HG03175 (cell line): ENCODE measurements around the gene MGMT.

Experiments
- ATAC-seq: cut with Tn5 transposase; IDR thresholded peaks from one replicate; pipeline ENCODE4 v1.9.1; 2021; ENCODE audit warnings: mild to moderate bottlenecking, moderate library complexity; ENCODE audit not compliant: unreplicated experiment

MGMT gene

DNA sequence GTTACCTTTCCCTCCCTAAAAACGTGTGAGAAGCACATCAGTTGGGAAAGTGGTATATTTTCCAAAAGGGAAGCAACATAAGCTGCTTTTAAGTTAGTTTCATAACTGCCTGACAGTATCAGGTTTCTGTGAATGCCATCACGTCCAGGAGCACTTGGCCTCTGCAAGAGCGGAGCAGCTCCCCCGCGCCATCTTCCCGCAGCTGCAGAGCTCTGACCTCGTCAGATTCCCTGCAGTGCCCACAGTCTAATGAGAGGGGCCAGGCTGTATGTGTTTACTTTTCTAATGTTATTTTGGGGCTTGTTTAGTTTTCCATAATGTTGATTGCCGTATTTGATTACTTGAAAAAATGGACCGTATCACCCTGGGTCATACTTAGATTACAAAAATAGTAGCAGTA lies 74.2 kb downstream of the MGMT start:
- ATAC-seq, result no peak

DNA sequence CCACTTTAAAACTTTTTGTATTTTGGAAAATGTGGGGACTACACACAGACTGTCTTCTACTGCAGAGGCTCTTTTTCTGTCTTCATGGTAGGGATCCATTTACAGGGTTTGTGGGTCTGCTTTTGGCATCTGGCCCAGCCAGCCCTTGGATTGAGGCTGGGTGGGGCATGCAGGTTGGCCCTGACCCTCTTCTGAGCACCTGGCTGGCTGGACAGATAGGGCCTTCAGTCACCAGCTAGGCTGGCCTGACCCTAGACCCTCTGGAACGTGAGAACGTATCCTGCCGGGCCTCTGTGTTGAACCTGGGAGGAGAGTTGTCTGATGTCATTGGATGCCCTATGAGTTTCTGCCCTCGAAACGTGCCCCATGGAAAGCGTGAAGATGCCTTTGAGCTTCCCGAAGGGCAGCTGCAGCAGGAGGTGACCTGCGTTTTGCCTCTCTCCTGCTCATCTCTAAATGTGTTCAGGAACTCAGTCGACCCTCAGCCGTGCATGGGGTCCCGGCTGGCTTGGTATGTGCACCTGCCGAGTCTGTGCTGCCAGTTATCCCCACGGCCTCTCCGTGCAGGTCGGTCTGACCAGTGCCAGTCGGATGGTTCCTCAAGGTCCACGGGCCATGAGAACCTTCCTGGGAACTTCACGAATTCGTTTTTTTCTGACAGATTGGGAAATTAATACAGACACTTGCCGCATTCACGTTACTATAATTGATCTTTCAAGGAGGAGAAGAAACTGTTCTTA lies 74.9 kb downstream of the MGMT start:
- no peak for ATAC-seq

DNA sequence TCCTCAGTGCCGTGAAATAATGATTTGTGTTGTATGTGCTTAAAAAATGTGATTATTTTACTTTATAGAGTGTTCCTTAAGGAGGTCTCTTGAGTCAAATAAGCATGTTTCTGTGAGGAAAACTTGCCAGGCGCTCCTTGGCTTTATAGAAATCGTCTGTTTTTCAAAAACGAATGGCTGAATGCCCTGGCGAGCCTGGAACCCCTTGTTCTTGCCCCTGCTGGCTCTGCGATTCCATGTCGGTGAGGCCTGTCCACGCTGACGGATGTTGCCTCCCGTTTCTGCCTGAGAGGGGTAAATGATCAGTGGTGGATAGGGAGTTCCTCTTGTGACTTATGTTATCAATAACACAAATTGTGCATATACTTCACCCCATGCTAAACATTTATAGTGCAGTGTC lies 75.5 kb downstream of the MGMT start:
- no peak for ATAC-seq

DNA sequence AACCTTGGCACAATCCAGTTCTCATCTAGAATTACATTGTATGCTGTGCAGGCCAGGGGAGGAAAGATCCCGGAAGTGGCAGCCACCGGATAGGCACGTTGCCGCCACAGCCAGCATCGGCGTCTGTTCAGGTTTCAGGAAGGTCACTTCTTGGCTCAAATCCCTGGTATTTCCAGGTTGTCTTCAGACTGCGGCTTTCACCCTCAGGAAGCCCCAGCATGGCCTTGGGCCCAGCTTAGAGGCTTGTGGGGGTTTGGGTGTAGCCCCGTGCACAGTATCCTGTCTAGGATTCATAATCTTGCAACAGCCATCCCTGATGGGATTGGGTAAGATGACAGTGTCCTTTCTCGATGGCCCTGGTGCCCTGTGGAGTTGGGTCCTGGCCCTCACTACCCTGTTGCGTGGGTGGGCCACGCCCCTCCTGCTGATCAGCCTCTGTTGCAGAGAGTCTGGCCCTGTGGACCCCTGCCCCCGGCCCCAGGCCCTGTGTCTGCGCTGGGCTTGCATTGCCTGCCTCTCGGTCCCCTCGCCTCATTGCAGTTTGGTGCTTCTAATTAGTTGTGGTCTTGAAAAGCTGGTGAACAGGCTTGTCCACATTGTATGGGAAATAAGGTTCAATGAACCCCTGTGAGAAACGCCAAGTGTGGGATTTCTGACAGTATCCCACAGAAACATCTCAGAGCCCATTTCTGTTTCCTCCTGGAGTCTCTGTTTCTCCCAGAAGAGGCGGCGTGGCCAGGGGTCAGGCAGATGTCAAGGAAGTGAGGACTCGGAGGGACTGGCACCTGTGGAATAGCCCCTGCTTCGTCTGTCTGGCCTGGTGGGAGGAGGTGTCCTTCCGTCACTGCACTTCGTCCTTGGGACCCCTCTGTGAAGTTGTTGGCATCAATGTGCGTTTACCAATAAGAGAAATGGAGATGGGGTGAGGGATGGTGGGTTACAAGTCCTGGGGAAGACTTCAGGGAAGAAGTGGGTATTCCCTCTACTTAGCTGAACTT lies 77.5 kb downstream of the MGMT start:
- no peak for ATAC-seq

DNA sequence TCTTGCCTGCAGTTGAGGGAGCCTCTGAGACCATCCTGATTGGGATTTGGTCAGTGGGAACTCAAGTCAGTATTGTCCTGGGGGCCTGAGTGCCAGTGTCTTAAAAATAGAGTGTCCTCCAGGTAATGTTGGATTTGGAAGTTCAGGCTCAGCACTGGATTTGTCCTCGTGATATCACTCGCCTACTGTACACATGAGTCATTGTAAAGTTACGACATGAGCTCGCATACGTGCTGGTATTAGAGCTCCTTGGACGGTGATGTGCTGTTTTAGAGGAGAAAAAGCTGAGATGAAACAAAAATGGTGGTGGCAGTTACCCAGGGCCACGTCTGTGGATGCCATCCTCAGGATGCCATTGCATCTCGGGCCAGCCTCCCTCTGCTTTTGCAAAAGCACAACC lies 78.2 kb downstream of the MGMT start:
- no peak for ATAC-seq

DNA sequence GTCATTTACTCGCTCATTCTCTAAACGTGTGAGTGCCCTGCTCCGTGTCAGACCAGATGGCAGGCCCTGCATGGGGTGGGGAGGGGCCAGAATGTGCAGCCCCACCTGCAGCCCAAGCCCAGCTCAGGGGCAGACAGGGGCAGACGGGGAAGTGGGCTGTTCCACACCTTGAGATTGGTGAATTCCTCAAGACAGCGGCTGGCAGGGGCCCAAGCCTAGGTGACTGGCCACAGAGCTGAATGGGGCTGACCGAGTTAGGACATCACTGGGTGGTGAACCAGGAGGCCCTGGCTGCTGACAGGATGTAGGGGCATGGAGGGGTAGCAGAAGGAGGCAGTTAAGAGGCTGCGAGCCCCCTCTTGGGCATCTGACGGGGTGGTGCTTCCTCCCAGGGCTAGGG lies 79.1 kb downstream of the MGMT start:
- no peak for ATAC-seq

DNA sequence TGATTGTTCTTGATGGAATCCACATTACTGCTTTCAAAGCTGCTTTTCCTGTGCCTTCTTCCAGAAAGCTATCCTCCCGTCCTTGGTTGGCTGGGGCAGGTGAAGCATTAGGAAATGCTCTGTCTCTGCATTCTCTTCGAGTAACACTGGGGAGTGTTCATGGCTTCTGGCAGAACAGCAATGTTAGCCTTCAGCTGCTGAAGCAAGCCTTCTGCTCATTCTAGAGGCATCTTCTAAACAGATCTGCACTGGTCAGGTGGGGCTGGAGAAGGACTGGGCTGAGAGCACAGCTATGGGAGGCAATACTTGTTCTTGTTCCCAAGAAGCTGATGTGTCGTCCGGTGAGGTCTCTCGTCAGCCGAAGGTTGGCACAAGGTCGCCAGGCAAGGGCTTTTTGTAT lies 80.6 kb downstream of the MGMT start:
- ATAC-seq, result no peak

DNA sequence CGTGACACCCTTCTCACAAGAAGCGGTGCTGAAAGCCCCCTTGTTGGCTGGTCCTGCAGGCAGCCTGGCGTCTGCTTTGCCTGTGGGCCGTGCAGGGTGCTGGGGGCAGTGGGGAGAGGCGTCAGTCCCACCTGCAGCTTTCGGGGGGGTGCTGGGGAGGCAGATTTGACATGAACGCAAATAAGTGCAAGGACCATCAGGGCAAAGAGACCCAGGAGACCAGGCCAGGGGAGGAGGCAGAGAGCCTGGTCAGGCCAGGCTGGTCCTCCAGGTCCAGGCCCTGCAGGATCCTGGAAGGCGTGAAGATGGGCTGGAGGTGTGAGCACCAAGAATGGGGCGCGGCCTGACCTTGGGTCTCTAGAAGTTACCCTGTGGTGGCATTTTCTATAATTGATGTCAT lies 81.6 kb downstream of the MGMT start:
- no peak for ATAC-seq

DNA sequence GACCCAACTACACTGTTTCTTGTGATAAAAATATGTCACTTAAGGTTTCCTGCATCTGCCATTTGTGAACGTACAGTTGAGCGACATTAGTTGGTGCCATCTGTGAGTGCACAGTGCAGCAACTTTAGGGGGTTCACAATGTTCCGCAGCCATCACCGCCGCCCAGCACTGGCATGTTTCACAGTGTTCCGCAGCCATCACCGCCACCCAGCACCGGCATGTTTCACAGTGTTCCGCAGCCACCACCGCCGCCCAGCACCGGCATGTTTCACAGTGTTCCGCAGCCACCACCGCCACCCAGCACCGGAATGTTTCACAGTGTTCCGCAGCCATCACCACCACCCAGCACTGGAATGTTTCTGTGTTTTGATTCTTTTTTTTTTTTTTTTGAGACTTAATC lies 83.0 kb downstream of the MGMT start:
- no peak for ATAC-seq

DNA sequence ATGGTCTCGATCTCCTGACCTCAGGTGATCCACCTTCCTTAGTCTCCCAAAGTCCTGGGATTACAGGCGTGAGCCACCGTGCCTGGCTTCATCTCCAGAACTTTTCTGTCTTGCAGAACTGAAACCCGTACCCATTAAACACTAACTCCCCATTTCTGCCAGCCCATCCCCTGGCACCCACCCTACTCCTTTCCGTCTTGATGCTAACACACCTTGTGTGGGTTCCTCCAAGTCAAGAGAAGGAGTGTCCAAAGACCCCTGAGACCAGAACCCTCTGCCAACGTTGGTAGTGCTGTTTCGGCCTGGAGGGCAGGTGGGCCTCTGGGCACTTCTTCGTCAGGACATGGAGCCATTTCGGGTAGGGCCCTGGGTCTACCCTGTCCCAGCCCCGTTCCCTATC lies 83.6 kb downstream of the MGMT start:
- no peak for ATAC-seq

DNA sequence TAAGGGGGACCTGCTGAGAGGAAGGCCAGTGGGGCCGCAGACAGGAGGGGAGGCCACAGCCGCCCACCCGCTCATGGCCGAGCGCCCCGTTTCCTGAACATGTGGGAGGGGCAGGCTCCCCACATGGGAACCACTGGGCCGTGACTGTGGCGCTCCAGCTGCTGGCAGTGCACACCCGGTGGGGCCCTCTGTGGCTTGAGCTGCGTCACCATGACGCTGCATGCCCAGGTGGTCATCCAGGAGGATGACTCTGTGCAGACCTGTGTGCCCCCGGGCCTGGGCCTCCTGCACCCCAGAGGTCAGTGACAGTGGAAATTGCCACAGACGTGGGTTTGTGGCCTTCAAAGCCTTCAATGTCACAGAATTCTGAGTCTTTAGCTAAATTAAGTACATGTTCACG lies 85.1 kb downstream of the MGMT start:
- no peak for ATAC-seq

DNA sequence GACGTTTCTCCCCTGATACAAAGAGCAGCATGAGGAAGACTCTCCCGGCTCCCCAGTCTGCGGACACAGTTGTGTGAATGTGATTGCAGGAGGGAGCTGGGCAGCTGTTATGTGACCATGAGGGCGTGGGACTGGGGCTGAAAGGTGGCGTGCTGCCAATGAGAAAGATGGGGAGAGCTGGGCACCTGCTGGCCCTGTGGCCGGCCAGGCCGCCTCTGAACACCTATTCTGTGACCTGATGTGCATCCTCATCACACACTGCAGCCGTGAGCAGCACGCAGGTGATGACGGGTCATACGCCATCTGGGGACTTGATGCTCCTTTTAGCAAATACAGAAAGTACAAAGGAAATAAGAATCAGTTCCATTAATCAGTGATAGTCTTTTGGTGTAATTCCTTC lies 86.9 kb downstream of the MGMT start:
- no peak for ATAC-seq

DNA sequence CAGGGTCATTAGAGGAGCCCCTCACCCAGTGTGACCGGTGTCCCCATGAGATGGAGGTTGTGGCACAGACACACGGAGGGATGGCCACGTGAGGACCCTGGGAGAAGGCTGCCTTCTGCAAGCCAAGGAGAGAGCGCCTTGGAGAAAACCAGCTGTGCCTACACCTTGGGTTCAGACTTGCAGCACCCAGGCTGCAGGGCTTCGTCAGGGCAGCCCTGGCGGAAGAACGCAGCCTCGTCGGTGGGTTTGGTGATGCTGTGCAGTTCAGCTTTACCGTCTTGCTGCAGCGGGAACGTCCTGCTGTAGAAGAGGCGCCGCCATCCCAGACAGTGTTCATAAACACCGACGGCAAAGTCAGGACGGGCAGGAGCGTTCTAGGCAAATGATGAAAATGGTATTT lies 89.3 kb downstream of the MGMT start:
- no peak for ATAC-seq

DNA sequence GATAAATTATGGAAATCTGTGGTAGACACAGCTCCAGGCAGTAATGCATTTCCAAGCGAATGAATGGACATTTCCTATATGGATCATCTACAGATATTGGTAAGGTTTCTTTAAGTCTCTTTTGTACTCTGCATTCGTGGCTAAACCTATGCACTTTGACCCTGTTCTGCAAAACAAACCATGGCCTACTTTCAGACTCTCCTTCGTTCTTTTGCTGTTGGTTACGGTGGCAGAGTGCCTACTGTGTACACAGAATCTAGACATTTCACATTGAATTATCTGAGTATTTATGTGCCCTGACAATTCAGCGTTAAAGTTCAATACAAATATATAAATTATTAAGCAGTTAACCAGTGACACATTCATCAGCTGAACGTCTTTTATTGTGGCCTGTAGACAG lies 93.3 kb downstream of the MGMT start:
- ATAC-seq, result no peak

DNA sequence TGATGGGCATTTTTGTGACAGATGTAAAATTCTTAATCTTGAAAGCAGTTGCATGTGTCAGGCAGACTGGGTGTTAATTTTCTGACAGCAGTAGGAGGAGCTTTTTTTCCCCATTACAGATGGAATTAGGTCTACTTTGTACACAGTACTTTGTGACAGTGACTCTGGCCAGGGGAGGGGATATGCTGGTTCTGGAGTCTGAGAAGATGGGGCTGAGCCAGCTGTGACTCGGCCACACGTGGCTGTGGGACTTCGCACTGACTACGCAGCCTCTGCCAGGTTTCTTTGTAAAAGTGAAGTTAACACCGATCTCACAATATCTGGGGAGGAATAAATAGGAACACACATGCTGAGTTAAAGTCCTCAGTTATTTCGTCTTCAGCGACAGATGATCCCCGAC lies 95.4 kb downstream of the MGMT start:
- ATAC-seq, result no peak

DNA sequence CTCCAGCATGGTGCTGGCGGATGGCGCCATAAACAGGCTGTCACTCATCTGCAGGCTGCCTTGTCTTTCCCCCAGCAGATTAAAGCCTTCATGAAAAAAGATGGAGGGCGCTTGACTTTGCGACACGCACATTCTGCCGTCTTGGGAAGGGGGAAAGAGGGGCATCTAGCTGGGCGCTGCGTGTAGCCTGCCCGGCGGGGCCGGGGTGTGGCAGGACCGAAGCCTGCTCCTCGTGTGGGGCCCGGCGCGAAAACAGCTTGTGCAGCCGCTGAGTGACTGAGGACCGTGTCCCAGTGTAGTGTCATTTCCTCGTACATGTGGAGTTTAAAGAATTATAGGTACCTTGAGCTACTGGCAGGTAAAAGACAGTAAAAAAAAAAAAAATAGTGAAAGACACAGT lies 97.9 kb downstream of the MGMT start:
- ATAC-seq, result no peak

DNA sequence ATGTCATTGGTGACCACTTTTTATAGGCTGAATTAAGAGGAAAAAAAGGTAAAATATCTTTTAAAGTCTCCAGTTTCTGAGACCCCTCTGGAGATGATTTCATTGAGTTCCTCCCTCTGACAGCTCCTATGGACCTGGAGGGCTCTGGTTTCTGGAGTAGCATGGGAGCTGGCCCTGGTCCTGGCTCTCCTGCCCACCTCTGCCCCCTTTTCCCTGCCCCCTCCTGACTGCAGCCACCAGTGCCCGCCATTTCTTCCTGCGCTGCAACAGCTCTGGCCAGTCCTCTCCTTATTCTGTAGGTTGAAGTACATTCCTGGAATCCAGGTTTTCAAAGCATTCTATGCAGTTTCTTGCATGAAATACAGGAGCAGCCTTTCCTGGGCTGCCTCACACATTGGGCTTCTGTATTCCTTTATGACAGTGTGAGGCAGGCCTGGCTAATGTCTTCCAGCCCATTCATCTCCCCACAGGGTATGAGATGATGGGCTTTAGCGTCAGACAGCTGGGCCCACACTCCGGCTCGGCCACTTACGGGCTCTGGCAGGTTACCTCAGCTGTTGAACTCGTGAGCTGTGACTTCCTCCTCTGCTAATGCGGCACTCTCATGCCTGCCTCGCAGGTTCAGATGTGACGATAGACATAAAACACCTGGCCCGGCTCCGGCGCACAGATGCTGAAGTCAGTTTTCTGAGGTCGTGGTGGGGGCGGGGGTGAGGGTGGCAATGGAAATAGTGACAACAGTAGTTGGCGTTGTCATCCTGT lies 101.7 kb downstream of the MGMT start:
- no peak for ATAC-seq

DNA sequence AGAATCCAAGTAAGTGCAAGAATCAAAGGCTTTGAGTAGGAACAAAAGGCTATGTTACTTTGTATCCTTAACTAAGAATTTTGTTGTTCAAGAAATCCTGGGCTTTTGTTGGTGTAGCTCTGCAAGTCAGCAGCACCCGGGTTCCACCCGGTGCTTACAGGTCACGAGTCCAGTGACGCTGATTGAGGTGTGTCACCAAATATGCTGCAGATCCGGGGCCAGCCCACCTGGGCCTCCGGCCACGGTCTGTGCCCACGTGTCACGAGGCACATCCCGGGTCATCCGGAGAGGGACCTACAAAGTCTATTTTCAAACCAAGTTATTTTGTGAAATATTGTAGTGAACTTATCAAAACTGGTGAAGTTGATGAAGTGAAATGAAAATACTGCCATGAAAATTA lies 103.1 kb downstream of the MGMT start:
- no peak for ATAC-seq

DNA sequence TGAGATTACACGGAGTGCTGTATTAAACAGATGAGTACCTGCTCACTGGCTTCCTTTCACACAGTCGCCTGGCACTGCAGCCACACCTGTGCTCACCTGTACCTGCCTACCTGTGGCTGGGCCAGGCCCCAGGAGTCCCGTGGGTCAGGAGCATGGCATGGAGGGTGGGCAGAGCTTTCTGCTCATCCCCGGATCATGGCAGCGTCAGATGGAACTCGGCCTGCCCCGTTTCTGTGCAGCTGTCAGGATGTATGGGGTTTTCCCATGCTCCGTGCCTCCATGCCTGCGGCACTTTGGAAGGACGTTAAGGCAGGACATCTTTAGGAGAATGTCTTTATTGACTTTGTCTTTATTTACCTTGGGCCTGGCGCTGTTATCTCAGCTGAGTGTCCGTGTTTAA lies 112.2 kb downstream of the MGMT start:
- no peak for ATAC-seq

DNA sequence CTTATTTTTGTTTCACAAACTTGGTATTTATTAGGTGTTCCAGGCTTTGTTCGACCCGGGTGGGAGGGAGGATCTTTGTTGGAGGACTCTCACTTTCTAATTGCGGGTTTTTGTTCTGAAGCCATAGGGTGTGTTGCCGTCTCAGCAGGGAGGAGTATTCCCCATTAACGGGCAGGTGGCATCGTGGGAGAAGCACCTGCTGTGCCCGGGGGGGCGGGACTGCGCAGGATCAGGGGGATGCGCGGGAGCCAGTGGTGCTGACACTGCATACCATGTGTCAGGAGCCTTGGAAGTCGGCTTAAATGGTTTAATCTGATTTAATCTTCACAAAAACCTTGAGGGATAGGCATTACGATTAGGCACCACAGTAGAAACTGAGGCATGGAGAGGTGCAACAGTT lies 113.0 kb downstream of the MGMT start:
- ATAC-seq, result no peak

DNA sequence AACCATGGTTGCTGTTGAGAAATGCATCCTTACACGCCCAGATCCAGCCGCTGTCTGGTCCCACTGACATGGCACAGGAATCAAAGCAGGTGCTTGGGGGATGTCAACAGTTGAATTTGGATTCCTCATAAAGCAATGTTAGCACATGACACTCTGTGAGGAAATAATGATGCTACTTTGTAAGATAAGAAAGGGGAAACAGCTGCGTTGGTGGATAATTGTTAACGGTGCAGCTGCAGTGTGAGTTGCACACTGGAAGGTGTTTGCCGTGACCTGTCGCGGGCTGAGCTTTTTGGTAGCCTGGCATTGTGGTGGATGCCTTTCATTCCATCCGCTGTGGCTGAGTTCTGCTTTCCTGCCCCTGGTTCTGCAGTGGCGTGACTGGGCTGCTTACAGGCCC lies 113.9 kb downstream of the MGMT start:
- no peak for ATAC-seq
